Neural progenitor cell (in vitro differentiated cells): ENCODE results near the gene FKBP9.

Source experiments
- EZH2phosphoT487 ChIP-seq: fragments of 200-600 bp; sonication (generic); IDR thresholded peaks from 2 replicates; pipeline ENCODE4 v1.6.1; 2017; ENCODE audit warnings: antibody characterized with exemption
- TF ChIP-seq, protein P1 (sequence below): fragments of 200-600 bp; sonication (generic); IDR thresholded peaks from 2 replicates; pipeline ENCODE4 v1.5.1; 2017; ENCODE audit warnings: antibody characterized with exemption, mild to moderate bottlenecking

GRCh38 chr7:33050535-33051318 is 93.5 kb downstream of the FKBP9 start:
- TF ChIP-seq, protein P1, sequence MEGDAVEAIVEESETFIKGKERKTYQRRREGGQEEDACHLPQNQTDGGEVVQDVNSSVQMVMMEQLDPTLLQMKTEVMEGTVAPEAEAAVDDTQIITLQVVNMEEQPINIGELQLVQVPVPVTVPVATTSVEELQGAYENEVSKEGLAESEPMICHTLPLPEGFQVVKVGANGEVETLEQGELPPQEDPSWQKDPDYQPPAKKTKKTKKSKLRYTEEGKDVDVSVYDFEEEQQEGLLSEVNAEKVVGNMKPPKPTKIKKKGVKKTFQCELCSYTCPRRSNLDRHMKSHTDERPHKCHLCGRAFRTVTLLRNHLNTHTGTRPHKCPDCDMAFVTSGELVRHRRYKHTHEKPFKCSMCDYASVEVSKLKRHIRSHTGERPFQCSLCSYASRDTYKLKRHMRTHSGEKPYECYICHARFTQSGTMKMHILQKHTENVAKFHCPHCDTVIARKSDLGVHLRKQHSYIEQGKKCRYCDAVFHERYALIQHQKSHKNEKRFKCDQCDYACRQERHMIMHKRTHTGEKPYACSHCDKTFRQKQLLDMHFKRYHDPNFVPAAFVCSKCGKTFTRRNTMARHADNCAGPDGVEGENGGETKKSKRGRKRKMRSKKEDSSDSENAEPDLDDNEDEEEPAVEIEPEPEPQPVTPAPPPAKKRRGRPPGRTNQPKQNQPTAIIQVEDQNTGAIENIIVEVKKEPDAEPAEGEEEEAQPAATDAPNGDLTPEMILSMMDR = peak; percentile 65
- TF ChIP-seq EZH2phosphoT487 = no peak
